ENCODE results near the gene LRMDA.

LRMDA gene

GRCh38 chr10:75634947-75635346 is 203.5 kb downstream of the LRMDA start:
- no peak overlapping the region for H3K27ac ChIP-seq (ENCODE audit: low read length)
- no peak overlapping the region for H3K4me3 ChIP-seq (ENCODE audit: low read length)
- H3K9me3 ChIP-seq (ENCODE audit: insufficient read depth, low read depth, low read length), result no peaks in the 10 kb centered on the region
- no peaks in the 10 kb centered on the region for H3K4me1 ChIP-seq (ENCODE audit: insufficient read depth, low read length)
- no peaks in the 10 kb centered on the region for H3K36me3 ChIP-seq (ENCODE audit: insufficient read depth, low read depth, low read length)
- no peak overlapping the region for H3K9ac ChIP-seq (ENCODE audit: low read depth, low read length)
- H3K27me3 ChIP-seq (ENCODE audit: insufficient read depth, low read length), result peaks cover 5% of the 10 kb centered on the region; the same call in 1 of the 2 replicates

- H3K4me1 ChIP-seq (ENCODE audit: insufficient read depth, low read length), result no peaks in the 10 kb centered on the region
- H3K27ac ChIP-seq (ENCODE audit: low read length), result no peak overlapping the region
- H3K27me3 ChIP-seq (ENCODE audit: insufficient read depth, low read length), result peaks cover 15% of the 10 kb centered on the region; the same call in 1 of the 2 replicates
- no peak overlapping the region for H3K9ac ChIP-seq (ENCODE audit: low read depth, low read length)
- no peak overlapping the region for H3K4me3 ChIP-seq (ENCODE audit: low read length)
- H3K9me3 ChIP-seq (ENCODE audit: insufficient read depth, low read depth, low read length), result no peaks in the 10 kb centered on the region
- H3K36me3 ChIP-seq (ENCODE audit: insufficient read depth, low read depth, low read length), result no peaks in the 10 kb centered on the region
These were observed 207.3 kb downstream of the LRMDA start for GRCh38 chr10:75638752-75639151.

- H3K27ac ChIP-seq (ENCODE audit: low read length), result no peak overlapping the region
- H3K9me3 ChIP-seq (ENCODE audit: insufficient read depth, low read depth, low read length), result no peaks in the 10 kb centered on the region
- no peak overlapping the region for H3K9ac ChIP-seq (ENCODE audit: low read depth, low read length)
- H3K4me1 ChIP-seq (ENCODE audit: insufficient read depth, low read length), result no peaks in the 10 kb centered on the region
- peaks cover 15% of the 10 kb centered on the region; the same call in 1 of the 2 replicates for H3K27me3 ChIP-seq (ENCODE audit: insufficient read depth, low read length)
- H3K4me3 ChIP-seq (ENCODE audit: low read length), result no peak overlapping the region
- H3K36me3 ChIP-seq (ENCODE audit: insufficient read depth, low read depth, low read length), result no peaks in the 10 kb centered on the region
These were observed 208.3 kb downstream of the LRMDA start for GRCh38 chr10:75639736-75640135.

DNA sequence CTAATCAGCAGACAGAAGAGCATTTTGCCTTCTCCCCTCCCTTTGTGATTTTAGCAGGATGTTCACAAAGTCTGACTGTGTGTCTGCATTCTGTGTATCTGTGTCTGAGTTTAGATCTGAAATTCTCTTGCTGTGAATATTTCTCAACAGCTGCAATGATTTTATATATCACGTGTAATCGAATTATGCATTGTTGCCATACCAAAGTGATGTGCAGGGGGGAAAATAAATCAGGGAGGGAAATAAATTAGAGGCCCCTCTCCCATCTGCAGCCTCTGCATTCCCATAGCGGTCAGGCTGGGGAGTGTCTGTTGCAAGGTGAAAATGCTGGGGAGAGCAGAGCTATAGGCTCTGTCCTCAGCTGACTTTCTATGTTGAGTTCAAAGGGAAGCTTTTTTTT is 209.0 kb downstream of the LRMDA start:
- Histone ChIP-seq H3K27me3 (ENCODE audit: insufficient read depth, low read length) (peaks cover 15% of the 10 kb centered on the region; the same call in 1 of the 2 replicates), H3K4me3 (ENCODE audit: low read length) (no peak overlapping the region), H3K27ac (ENCODE audit: low read length) (no peak overlapping the region)

DNA sequence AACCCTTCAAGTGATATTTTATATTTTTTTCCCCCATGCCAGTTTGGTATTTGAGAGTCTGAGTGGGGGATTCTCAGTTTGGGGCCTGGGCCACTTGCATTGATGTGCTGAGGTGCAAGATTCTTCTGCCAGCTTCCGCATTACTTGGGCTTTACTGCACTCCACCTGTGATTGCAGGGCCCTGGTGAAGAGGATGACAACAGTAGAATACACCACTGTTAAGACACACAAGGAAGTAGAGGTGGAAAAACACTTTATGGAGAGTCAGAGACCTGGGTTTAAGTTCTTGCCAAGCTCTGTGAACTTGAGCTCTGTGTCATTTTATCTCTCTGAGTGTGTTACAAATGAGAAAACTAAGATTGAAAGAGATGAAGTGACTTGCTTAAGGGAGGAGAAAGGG is 209.4 kb downstream of the LRMDA start:
- H3K27me3 ChIP-seq (ENCODE audit: insufficient read depth, low read length), result peaks cover 15% of the 10 kb centered on the region; the same call in 1 of the 2 replicates
- no peak overlapping the region for H3K4me3 ChIP-seq (ENCODE audit: low read length)
- no peak overlapping the region for H3K27ac ChIP-seq (ENCODE audit: low read length)
- no peaks in the 10 kb centered on the region for H3K4me1 ChIP-seq (ENCODE audit: insufficient read depth, low read length)
- no peaks in the 10 kb centered on the region for H3K9me3 ChIP-seq (ENCODE audit: insufficient read depth, low read depth, low read length)
- H3K9ac ChIP-seq (ENCODE audit: low read depth, low read length), result no peak overlapping the region
- H3K36me3 ChIP-seq (ENCODE audit: insufficient read depth, low read depth, low read length), result no peaks in the 10 kb centered on the region

More for the DNA sequence above, 209.0 kb downstream of the LRMDA start:
- Histone ChIP-seq H3K9me3 (ENCODE audit: insufficient read depth, low read depth, low read length) (no peaks in the 10 kb centered on the region), H3K4me1 (ENCODE audit: insufficient read depth, low read length) (no peaks in the 10 kb centered on the region), H3K36me3 (ENCODE audit: insufficient read depth, low read depth, low read length) (no peaks in the 10 kb centered on the region), H3K9ac (ENCODE audit: low read depth, low read length) (no peak overlapping the region)

DNA sequence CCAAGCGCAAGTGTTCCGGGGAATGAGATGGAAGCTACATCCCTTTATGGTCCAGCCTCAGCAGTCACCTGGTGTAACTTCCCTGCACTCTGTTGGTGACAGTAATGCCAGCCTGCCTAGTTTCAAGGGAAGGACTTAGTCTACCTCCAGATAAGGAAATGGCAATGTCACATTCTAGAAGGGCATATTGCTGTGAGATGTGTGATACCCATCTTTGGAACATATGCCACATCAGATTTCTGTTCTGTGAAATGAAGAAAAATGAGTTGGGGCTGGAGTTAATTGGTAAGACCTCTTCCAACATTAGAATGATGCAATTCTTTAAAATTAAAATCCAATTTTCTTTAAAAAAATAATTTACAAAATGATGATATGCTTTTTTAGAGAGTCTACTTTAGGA is 212.0 kb downstream of the LRMDA start:
- Histone ChIP-seq H3K4me3 (ENCODE audit: low read length) (no peak overlapping the region), H3K27me3 (ENCODE audit: insufficient read depth, low read length) (peaks cover 27% of the 10 kb centered on the region), H3K36me3 (ENCODE audit: insufficient read depth, low read depth, low read length) (no peaks in the 10 kb centered on the region), H3K27ac (ENCODE audit: low read length) (no peak overlapping the region), H3K4me1 (ENCODE audit: insufficient read depth, low read length) (no peaks in the 10 kb centered on the region), H3K9me3 (ENCODE audit: insufficient read depth, low read depth, low read length) (no peaks in the 10 kb centered on the region), H3K9ac (ENCODE audit: low read depth, low read length) (no peak overlapping the region)

GRCh38 chr10:75643944-75644692 is 212.7 kb downstream of the LRMDA start:
- H3K27me3 ChIP-seq (ENCODE audit: insufficient read depth, low read length), result peaks cover 30% of the 10 kb centered on the region
- H3K27ac ChIP-seq (ENCODE audit: low read length), result no peak overlapping the region
- H3K36me3 ChIP-seq (ENCODE audit: insufficient read depth, low read depth, low read length), result no peaks in the 10 kb centered on the region
- no peak overlapping the region for H3K4me3 ChIP-seq (ENCODE audit: low read length)
- H3K9ac ChIP-seq (ENCODE audit: low read depth, low read length), result no peak overlapping the region
- no peaks in the 10 kb centered on the region for H3K9me3 ChIP-seq (ENCODE audit: insufficient read depth, low read depth, low read length)
- no peaks in the 10 kb centered on the region for H3K4me1 ChIP-seq (ENCODE audit: insufficient read depth, low read length)

DNA sequence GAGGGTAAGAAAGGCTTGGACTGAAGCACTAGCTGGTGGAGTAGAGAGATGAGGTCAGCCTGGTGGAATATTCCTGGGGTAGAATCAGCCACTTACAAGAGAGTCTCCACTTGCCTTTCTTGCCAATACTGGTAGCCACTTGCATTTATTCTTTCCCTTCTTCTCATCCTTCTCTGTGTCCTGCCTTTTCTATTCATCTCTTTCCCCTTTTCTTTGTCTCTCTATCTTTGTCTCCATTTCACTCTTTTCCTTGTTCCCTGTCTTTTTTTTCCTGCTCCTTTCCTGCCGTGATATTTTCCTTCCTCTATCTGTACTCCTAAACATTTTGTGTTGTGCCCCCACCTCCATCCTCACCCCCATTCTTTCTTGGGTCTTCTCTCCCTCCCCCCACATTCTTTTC is 214.3 kb downstream of the LRMDA start:
- Histone ChIP-seq H3K9ac (ENCODE audit: low read depth, low read length) (no peak overlapping the region), H3K27ac (ENCODE audit: low read length) (no peak overlapping the region), H3K36me3 (ENCODE audit: insufficient read depth, low read depth, low read length) (no peaks in the 10 kb centered on the region), H3K27me3 (ENCODE audit: insufficient read depth, low read length) (peaks cover 39% of the 10 kb centered on the region), H3K9me3 (ENCODE audit: insufficient read depth, low read depth, low read length) (no peaks in the 10 kb centered on the region), H3K4me3 (ENCODE audit: low read length) (no peak overlapping the region), H3K4me1 (ENCODE audit: insufficient read depth, low read length) (no peaks in the 10 kb centered on the region)

DNA sequence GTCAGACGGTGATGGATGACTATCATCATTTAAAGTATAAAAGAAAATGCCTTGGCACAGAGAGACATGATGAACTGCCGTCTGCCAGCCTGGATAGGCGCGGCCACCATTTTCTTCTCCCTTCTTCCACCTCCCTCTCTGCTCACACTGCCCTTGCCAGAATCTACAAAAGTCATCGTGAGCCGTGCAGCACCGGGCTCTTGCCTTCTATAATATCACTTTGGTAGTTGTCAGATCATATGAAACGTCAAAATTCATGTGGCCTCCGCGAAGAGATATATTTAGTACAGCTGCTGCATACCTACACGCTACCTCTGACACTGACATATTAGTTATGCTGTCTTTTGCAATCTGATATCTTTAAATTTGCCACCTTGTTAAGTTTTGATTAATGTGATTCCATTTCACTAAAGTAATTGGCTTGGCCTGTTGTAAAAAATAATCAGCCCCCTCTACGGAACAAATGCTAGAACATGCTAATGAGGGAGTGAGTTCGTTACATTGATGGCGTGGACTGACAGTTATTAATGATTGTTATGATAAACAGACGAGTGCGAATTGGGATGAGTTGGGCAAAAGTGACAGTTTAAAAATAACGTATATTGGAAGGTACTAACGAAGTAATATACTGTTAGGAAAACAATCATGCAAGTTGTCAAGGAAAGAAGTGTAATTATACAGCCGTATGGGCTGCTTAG is 214.9 kb downstream of the LRMDA start:
- Histone ChIP-seq H3K27ac (ENCODE audit: low read length) (no peak overlapping the region), H3K9ac (ENCODE audit: low read depth, low read length) (no peak overlapping the region), H3K9me3 (ENCODE audit: insufficient read depth, low read depth, low read length) (no peaks in the 10 kb centered on the region), H3K27me3 (ENCODE audit: insufficient read depth, low read length) (peaks cover 46% of the 10 kb centered on the region), H3K4me1 (ENCODE audit: insufficient read depth, low read length) (no peaks in the 10 kb centered on the region), H3K4me3 (ENCODE audit: low read length) (no peak overlapping the region), H3K36me3 (ENCODE audit: insufficient read depth, low read depth, low read length) (no peaks in the 10 kb centered on the region)

- Histone ChIP-seq H3K4me1 (ENCODE audit: insufficient read depth, low read length) (no peaks in the 10 kb centered on the region), H3K27ac (ENCODE audit: low read length) (no peak overlapping the region), H3K4me3 (ENCODE audit: low read length) (no peak overlapping the region), H3K9ac (ENCODE audit: low read depth, low read length) (no peak overlapping the region), H3K9me3 (ENCODE audit: insufficient read depth, low read depth, low read length) (no peaks in the 10 kb centered on the region), H3K27me3 (ENCODE audit: insufficient read depth, low read length) (peaks cover 46% of the 10 kb centered on the region), H3K36me3 (ENCODE audit: insufficient read depth, low read depth, low read length) (no peaks in the 10 kb centered on the region)
These were observed 215.5 kb downstream of the LRMDA start for GRCh38 chr10:75646916-75647315.

- Histone ChIP-seq H3K36me3 (ENCODE audit: insufficient read depth, low read depth, low read length) (no peaks in the 10 kb centered on the region), H3K9me3 (ENCODE audit: insufficient read depth, low read depth, low read length) (no peaks in the 10 kb centered on the region), H3K27me3 (ENCODE audit: insufficient read depth, low read length) (peaks cover 45% of the 10 kb centered on the region), H3K9ac (ENCODE audit: low read depth, low read length) (no peak overlapping the region), H3K4me3 (ENCODE audit: low read length) (no peak overlapping the region), H3K27ac (ENCODE audit: low read length) (no peak overlapping the region), H3K4me1 (ENCODE audit: insufficient read depth, low read length) (no peaks in the 10 kb centered on the region)
These were observed 216.3 kb downstream of the LRMDA start for GRCh38 chr10:75647675-75648074.

- Histone ChIP-seq H3K27ac (ENCODE audit: low read length) (no peak overlapping the region), H3K4me1 (ENCODE audit: insufficient read depth, low read length) (no peaks in the 10 kb centered on the region), H3K27me3 (ENCODE audit: insufficient read depth, low read length) (peaks cover 44% of the 10 kb centered on the region), H3K9me3 (ENCODE audit: insufficient read depth, low read depth, low read length) (no peaks in the 10 kb centered on the region), H3K4me3 (ENCODE audit: low read length) (no peak overlapping the region), H3K36me3 (ENCODE audit: insufficient read depth, low read depth, low read length) (no peaks in the 10 kb centered on the region), H3K9ac (ENCODE audit: low read depth, low read length) (no peak overlapping the region)
These were observed 216.9 kb downstream of the LRMDA start for GRCh38 chr10:75648351-75648750.

All from iPS-20b (cell line).